ENCODE results near the gene LBR.

LBR gene

DNA sequence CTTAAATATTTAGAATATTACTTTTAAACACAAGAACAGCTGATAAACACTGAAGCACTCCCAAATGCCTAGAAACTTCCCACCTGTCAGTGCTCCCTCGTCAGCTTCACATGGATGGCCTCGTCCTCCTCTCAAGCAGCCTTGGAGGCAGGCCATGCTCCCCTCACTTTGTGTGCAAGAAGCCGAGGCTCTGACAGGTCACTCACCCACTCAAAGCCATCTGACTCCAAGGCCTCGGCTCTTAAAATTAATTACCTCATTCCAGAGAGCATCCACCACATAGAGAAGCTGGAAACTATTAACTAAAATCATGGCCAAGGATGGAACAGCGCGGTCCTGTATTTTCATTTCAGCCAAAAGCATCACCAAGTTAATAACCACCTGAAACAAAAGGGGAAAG, 17.8 kb downstream of the LBR start:
- no peak overlapping the region for H3K4me2 ChIP-seq (ENCODE audit: low read length)
- H2AK5ac ChIP-seq (ENCODE audit: low read length) = no peak overlapping the region
- H2AFZ ChIP-seq (ENCODE audit: insufficient read depth, low read length, poor library complexity) = no peak overlapping the region
- peaks cover 19 to 37% of the 10 kb centered on the region in 2 experiments for H3K36me3 ChIP-seq (ENCODE audit: control insufficient read depth in 1 of 2, insufficient read depth in 2 of 2, low read length in 2 of 2)
- no peak overlapping the region for H3K18ac ChIP-seq (ENCODE audit: low read length)
- H3K4me3 ChIP-seq (ENCODE audit: low read depth, low read length) = no peak overlapping the region
- no peak overlapping the region for H3K14ac ChIP-seq (ENCODE audit: low read length)
- no peaks in the 10 kb centered on the region for H3K9me3 ChIP-seq (ENCODE audit: insufficient read depth, low read depth, low read length)
- no peak for DNase-seq
- no peaks in the 10 kb centered on the region for H3K27me3 ChIP-seq (ENCODE audit: insufficient read depth, low read length)
- no peak overlapping the region for H3K27ac ChIP-seq (ENCODE audit: low read depth, low read length)
- no peak overlapping the region for H4K8ac ChIP-seq (ENCODE audit: low read depth, low read length)
- H2BK12ac ChIP-seq (ENCODE audit: low read length) = no peak overlapping the region
- H2BK120ac ChIP-seq (ENCODE audit: insufficient read depth, low read length, poor library complexity) = no peak overlapping the region
- H3K4me1 ChIP-seq (ENCODE audit: control insufficient read depth in 1 of 2, insufficient read depth in 2 of 2, low read length in 2 of 2) = no peaks in the 10 kb centered on the region
- WGBS (ENCODE audit: extremely low coverage, insufficient coverage, insufficient read length) = no CpG with 5 or more reads among the region's 6 CpGs
- H3K79me1 ChIP-seq (ENCODE audit: low read length) = no peaks in the 10 kb centered on the region
- H3K23ac ChIP-seq (ENCODE audit: low read length) = no peak overlapping the region
- no peak overlapping the region for H4K12ac ChIP-seq (ENCODE audit: low read depth, low read length)
- no peak overlapping the region for H4K91ac ChIP-seq (ENCODE audit: low read depth, low read length)
- no peak overlapping the region for H2BK5ac ChIP-seq (ENCODE audit: low read depth, low read length, poor library complexity)
- H3K9ac ChIP-seq (ENCODE audit: low read length) = no peak overlapping the region
- H3K79me2 ChIP-seq (ENCODE audit: control insufficient read depth, insufficient read depth, low read length, poor library complexity) = no peaks in the 10 kb centered on the region
- no peak overlapping the region for H3K4ac ChIP-seq (ENCODE audit: low read depth, low read length)

DNA sequence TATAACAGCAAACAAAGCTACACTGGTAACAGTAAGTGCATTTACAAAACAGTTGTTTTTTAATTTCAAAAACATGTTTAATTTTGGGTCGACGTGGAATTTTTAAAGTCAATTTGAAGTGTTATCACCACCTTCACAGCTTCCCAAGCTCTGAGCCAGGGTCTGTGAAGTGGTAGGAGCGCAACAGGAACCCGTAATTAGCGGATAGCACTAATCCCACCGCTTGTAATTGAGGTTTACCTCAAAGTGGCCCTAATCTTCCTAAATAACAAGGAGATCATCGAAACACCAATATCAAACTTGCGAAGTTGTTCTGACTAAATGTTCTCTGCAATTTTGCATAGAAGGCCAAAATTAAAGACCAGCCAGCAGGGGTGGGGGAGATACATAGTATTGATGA, 18.8 kb downstream of the LBR start:
- no peak overlapping the region for H2AK5ac ChIP-seq (ENCODE audit: low read length)
- no peaks in the 10 kb centered on the region for H3K9me3 ChIP-seq (ENCODE audit: insufficient read depth, low read depth, low read length)
- no peak overlapping the region for H3K18ac ChIP-seq (ENCODE audit: low read length)
- no peak for DNase-seq
- H3K23ac ChIP-seq (ENCODE audit: low read length) = no peak overlapping the region
- no peak overlapping the region for H3K4me3 ChIP-seq (ENCODE audit: low read depth, low read length)
- no peaks in the 10 kb centered on the region for H3K4me1 ChIP-seq (ENCODE audit: control insufficient read depth in 1 of 2, insufficient read depth in 2 of 2, low read length in 2 of 2)
- no peak overlapping the region for H3K4me2 ChIP-seq (ENCODE audit: low read length)
- H2BK12ac ChIP-seq (ENCODE audit: low read length) = no peak overlapping the region
- H2BK5ac ChIP-seq (ENCODE audit: low read depth, low read length, poor library complexity) = no peak overlapping the region
- no peaks in the 10 kb centered on the region for H3K27me3 ChIP-seq (ENCODE audit: insufficient read depth, low read length)
- no peak overlapping the region for H4K8ac ChIP-seq (ENCODE audit: low read depth, low read length)
- WGBS (ENCODE audit: extremely low coverage, insufficient coverage, insufficient read length) = no CpG with 5 or more reads among the region's 8 CpGs
- no peaks in the 10 kb centered on the region for H3K79me2 ChIP-seq (ENCODE audit: control insufficient read depth, insufficient read depth, low read length, poor library complexity)
- no peak overlapping the region for H3K27ac ChIP-seq (ENCODE audit: low read depth, low read length)
- H3K14ac ChIP-seq (ENCODE audit: low read length) = no peak overlapping the region
- H3K4ac ChIP-seq (ENCODE audit: low read depth, low read length) = no peak overlapping the region
- H3K36me3 ChIP-seq (ENCODE audit: control insufficient read depth in 1 of 2, insufficient read depth in 2 of 2, low read length in 2 of 2) = peaks cover 19 to 33% of the 10 kb centered on the region in 2 experiments
- H4K12ac ChIP-seq (ENCODE audit: low read depth, low read length) = no peak overlapping the region
- no peak overlapping the region for H3K9ac ChIP-seq (ENCODE audit: low read length)
- H2AFZ ChIP-seq (ENCODE audit: insufficient read depth, low read length, poor library complexity) = no peak overlapping the region
- H3K79me1 ChIP-seq (ENCODE audit: low read length) = no peaks in the 10 kb centered on the region
- H4K91ac ChIP-seq (ENCODE audit: low read depth, low read length) = no peak overlapping the region
- no peak overlapping the region for H2BK120ac ChIP-seq (ENCODE audit: insufficient read depth, low read length, poor library complexity)

DNA sequence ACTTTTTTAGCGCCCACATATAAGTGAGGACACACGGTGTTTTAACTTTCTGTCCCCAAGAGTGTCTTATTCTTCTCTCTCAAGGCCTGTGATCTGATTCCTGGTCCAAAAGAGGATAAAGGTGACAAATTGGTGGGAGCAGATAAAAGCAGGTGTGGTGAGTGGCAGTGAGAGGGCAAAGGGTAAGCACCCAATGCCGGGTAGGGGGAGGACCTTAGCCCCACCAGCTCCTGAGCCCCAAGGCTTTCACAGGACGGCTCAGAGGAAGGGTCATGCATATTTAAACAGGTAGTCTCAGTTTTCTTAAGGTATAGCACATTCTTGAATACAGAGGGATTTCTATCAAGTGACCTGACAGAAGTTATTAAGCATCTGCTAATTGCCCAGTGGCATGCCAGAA, 19.6 kb downstream of the LBR start:
- no peak overlapping the region for H2BK120ac ChIP-seq (ENCODE audit: insufficient read depth, low read length, poor library complexity)
- no peaks in the 10 kb centered on the region for H3K79me2 ChIP-seq (ENCODE audit: control insufficient read depth, insufficient read depth, low read length, poor library complexity)

DNA sequence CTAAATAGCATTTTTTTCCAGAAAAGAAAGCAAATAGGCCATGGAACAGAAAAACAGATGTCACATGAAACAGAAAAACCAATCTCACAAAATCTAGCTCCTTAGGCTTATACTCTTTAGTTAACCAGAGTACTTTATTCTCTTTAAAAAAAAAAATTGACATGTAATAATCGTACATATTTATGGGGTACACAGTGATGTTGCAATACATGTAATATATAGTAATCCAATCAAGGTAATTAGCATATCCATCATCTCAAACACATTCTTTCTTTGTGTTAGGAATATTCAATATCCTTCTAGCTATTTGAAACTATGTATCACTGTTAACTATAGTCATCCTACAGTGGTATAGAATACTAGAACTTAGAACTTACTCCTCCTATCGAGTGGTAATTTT, 20.1 kb downstream of the LBR start:
- Histone ChIP-seq H3K27ac (ENCODE audit: low read depth, low read length) (no peak overlapping the region), H3K18ac (ENCODE audit: low read length) (no peak overlapping the region), H2BK5ac (ENCODE audit: low read depth, low read length, poor library complexity) (no peak overlapping the region), H3K36me3 (ENCODE audit: control insufficient read depth in 1 of 2, insufficient read depth in 2 of 2, low read length in 2 of 2) (peaks cover 20 to 31% of the 10 kb centered on the region in 2 experiments), H4K91ac (ENCODE audit: low read depth, low read length) (no peak overlapping the region), H3K14ac (ENCODE audit: low read length) (no peak overlapping the region), H2BK12ac (ENCODE audit: low read length) (no peak overlapping the region), H3K4ac (ENCODE audit: low read depth, low read length) (no peak overlapping the region), H4K12ac (ENCODE audit: low read depth, low read length) (no peak overlapping the region), H3K79me1 (ENCODE audit: low read length) (no peaks in the 10 kb centered on the region), H2AFZ (ENCODE audit: insufficient read depth, low read length, poor library complexity) (no peak overlapping the region), H3K27me3 (ENCODE audit: insufficient read depth, low read length) (no peaks in the 10 kb centered on the region), H3K4me3 (ENCODE audit: low read depth, low read length) (no peak overlapping the region), H3K4me2 (ENCODE audit: low read length) (no peak overlapping the region), H3K23ac (ENCODE audit: low read length) (no peak overlapping the region), H4K8ac (ENCODE audit: low read depth, low read length) (no peak overlapping the region), H2AK5ac (ENCODE audit: low read length) (no peak overlapping the region), H3K4me1 (ENCODE audit: control insufficient read depth in 1 of 2, insufficient read depth in 2 of 2, low read length in 2 of 2) (no peaks in the 10 kb centered on the region), H3K9me3 (ENCODE audit: insufficient read depth, low read depth, low read length) (no peaks in the 10 kb centered on the region), H3K9ac (ENCODE audit: low read length) (no peak overlapping the region), H3K79me2 (ENCODE audit: control insufficient read depth, insufficient read depth, low read length, poor library complexity) (no peaks in the 10 kb centered on the region), H2BK120ac (ENCODE audit: insufficient read depth, low read length, poor library complexity) (no peak overlapping the region)
- no CpG with 5 or more reads among the region's 2 CpGs for WGBS (ENCODE audit: extremely low coverage, insufficient coverage, insufficient read length)
- no peak for DNase-seq

More for the DNA sequence above, 19.6 kb downstream of the LBR start:
- Histone ChIP-seq H3K4ac (ENCODE audit: low read depth, low read length) (no peak overlapping the region), H3K27me3 (ENCODE audit: insufficient read depth, low read length) (no peaks in the 10 kb centered on the region), H4K91ac (ENCODE audit: low read depth, low read length) (no peak overlapping the region), H4K12ac (ENCODE audit: low read depth, low read length) (no peak overlapping the region), H2BK5ac (ENCODE audit: low read depth, low read length, poor library complexity) (no peak overlapping the region), H3K36me3 (ENCODE audit: control insufficient read depth in 1 of 2, insufficient read depth in 2 of 2, low read length in 2 of 2) (peaks cover 21 to 31% of the 10 kb centered on the region in 2 experiments), H3K27ac (ENCODE audit: low read depth, low read length) (no peak overlapping the region), H2AK5ac (ENCODE audit: low read length) (no peak overlapping the region), H3K14ac (ENCODE audit: low read length) (no peak overlapping the region), H3K23ac (ENCODE audit: low read length) (no peak overlapping the region), H3K4me3 (ENCODE audit: low read depth, low read length) (no peak overlapping the region), H3K4me2 (ENCODE audit: low read length) (no peak overlapping the region), H4K8ac (ENCODE audit: low read depth, low read length) (no peak overlapping the region), H3K18ac (ENCODE audit: low read length) (no peak overlapping the region), H3K9me3 (ENCODE audit: insufficient read depth, low read depth, low read length) (no peaks in the 10 kb centered on the region), H2AFZ (ENCODE audit: insufficient read depth, low read length, poor library complexity) (no peak overlapping the region), H3K9ac (ENCODE audit: low read length) (no peak overlapping the region), H2BK12ac (ENCODE audit: low read length) (no peak overlapping the region), H3K4me1 (ENCODE audit: control insufficient read depth in 1 of 2, insufficient read depth in 2 of 2, low read length in 2 of 2) (no peaks in the 10 kb centered on the region), H3K79me1 (ENCODE audit: low read length) (no peaks in the 10 kb centered on the region)
- no peak for DNase-seq
- WGBS (ENCODE audit: extremely low coverage, insufficient coverage, insufficient read length) = no CpG with 5 or more reads among the region's 4 CpGs

Data from trophoblast cell (in vitro differentiated cells and primary cell).